ENCODE measurements around the gene SCGB3A1. TPM values are rescaled to one million over a fixed set of nuclear protein-coding genes. Genes with fewer than 3 reads are reported as not detected.

The SCGB3A1 gene
- total RNA-seq, 1 experiment from 2014 or later: not detected

GRCh38 chr5:180590543-180591310 is 572 bp downstream of the SCGB3A1 start:
- no peaks in the 10 kb centered on the region for H3K79me2 ChIP-seq (ENCODE audit: insufficient read depth, low read length)
- H3K27me3 Mint-ChIP-seq (ENCODE audit: low read depth): peaks cover 74% of the 10 kb centered on the region
- no peak overlapping the region; the same call in 1 of the 2 replicates for H3K14ac ChIP-seq (ENCODE audit: insufficient read depth, low read length)
- 0 out of 3 replicates have a peak, but pooled peaks have one; percentile 26 for TF ChIP-seq CTCF (conservative IDR thresholded peaks at IDR 0.05)
- H3K4me1 ChIP-seq (ENCODE audit: insufficient read depth, low read length): no peaks in the 10 kb centered on the region
- H3T11ph ChIP-seq (ENCODE audit: low read length): no peak overlapping the region
- H2BK12ac ChIP-seq (ENCODE audit: insufficient read length, low read depth, low read length): no peak overlapping the region
- no peak overlapping the region for H3K27ac ChIP-seq (ENCODE audit: insufficient read length, low read depth, low read length)
- peaks cover 28% of the 10 kb centered on the region for H3K27me3 ChIP-seq (ENCODE audit: insufficient read depth, low read length)
- H3K79me1 ChIP-seq (ENCODE audit: insufficient read depth, low read depth, low read length, poor library complexity, severe bottlenecking): no peaks in the 10 kb centered on the region
- H3K23me2 ChIP-seq (ENCODE audit: insufficient read length, low read depth, low read length, poor library complexity, severe bottlenecking): peaks cover 10% of the 10 kb centered on the region
- peaks cover 0 to 4% (median 0%) of the 10 kb centered on the region in 3 experiments; a peak in 1 of 7 replicates for H3K36me3 Mint-ChIP-seq (ENCODE audit: insufficient read depth in 1 of 3, low read depth in 3 of 3)
- H4K5ac ChIP-seq (ENCODE audit: insufficient read length, low read depth, low read length): no peak overlapping the region
- H3K23ac ChIP-seq (ENCODE audit: insufficient read length, low read depth, low read length): no peak overlapping the region
- H4K8ac ChIP-seq (replicated peaks; ENCODE audit: insufficient read length, low read depth, low read length): no peak overlapping the region
- H2BK5ac ChIP-seq (ENCODE audit: insufficient read length, low read length): no peak overlapping the region
- H3K4me3 Mint-ChIP-seq: peak overlapping the region; percentile 42 to 58; a peak in 4 of 5 replicates
- no peak overlapping the region for H2BK120ac ChIP-seq (ENCODE audit: low read depth, low read length, poor library complexity, severe bottlenecking)
- no peak overlapping the region for H4K91ac ChIP-seq (ENCODE audit: insufficient read length, low read depth, low read length)
- H3K18ac ChIP-seq (ENCODE audit: insufficient read length, low read depth, low read length): no peak overlapping the region
- no peak overlapping the region for H2AK5ac ChIP-seq (ENCODE audit: insufficient read length, low read length)
- whole genome bisulfite sequencing (ENCODE audit: extremely low coverage, insufficient read length, low lambda C conversion rate): no CpG with 5 or more reads among the region's 63 CpGs
- H3K27ac Mint-ChIP-seq: no peak overlapping the region
- H4K20me1 ChIP-seq (ENCODE audit: control insufficient read depth, insufficient read depth, insufficient read length): no peaks in the 10 kb centered on the region
- H3K4me1 Mint-ChIP-seq: peaks cover 3 to 9% of the 10 kb centered on the region in 2 experiments; a peak in 3 of 4 replicates
- H3K4me2 ChIP-seq (ENCODE audit: insufficient read depth, insufficient read length, low read length): peak overlapping the region; percentile 72
- H2BK20ac ChIP-seq (ENCODE audit: low read depth, low read length, poor library complexity, severe bottlenecking): no peak overlapping the region
- no peak overlapping the region for H2AFZ ChIP-seq (ENCODE audit: low read length)
- H3K9me3 Mint-ChIP-seq: no peaks in the 10 kb centered on the region
- H2BK15ac ChIP-seq (ENCODE audit: low read depth, low read length): no peak overlapping the region
- DNase-seq: no peak
- H3K9me3 ChIP-seq (ENCODE audit: control insufficient read depth, low read depth, low read length): no peaks in the 10 kb centered on the region
- H3K56ac ChIP-seq (ENCODE audit: insufficient read length, low read depth, low read length): no peak overlapping the region
- H3K9ac ChIP-seq (ENCODE audit: extremely low read depth, insufficient read length, low read length): no peak overlapping the region
- no peak overlapping the region for H3K4ac ChIP-seq (ENCODE audit: low read depth, low read length)
